RWPE2 (cell line): ENCODE measurements around the gene NAPSA.

ENCODE experiments used
- ATAC-seq: fragments of 200-7000 bp; cut with Tn5 transposase; 3 replicates; pipeline ENCODE4 v1.9.1; 2021; ENCODE audit warnings: low read depth
- DNase-seq: peaks from one replicate; pipeline ENCODE4 v3.0.0-alpha.2; 2020; ENCODE audit warnings: low spot score
- H3K27ac ChIP-seq: fragments of 450-650 bp; 2 replicates; pipeline ENCODE4 v1.5.1; 2017; ENCODE audit warnings: mild to moderate bottlenecking; ENCODE audit not compliant: poor library complexity, severe bottlenecking
- H3K27me3 ChIP-seq: fragments of 250-450 bp; sonication (Bioruptor Pico); 2 replicates; pipeline ENCODE4 v1.5.1; 2021; ENCODE audit warnings: mild to moderate bottlenecking, moderate library complexity; ENCODE audit not compliant: insufficient read depth, poor library complexity, severe bottlenecking
- H3K36me3 ChIP-seq: fragments of 250-450 bp; sonication (Bioruptor Pico); 2 replicates; pipeline ENCODE4 v1.5.1; 2020; ENCODE audit warnings: low read depth, mild to moderate bottlenecking, moderate library complexity
- H3K4me1 ChIP-seq: fragments of 250-450 bp; sonication (Bioruptor Pico); 2 replicates; pipeline ENCODE4 v1.5.1; 2021; ENCODE audit warnings: mild to moderate bottlenecking, moderate library complexity; ENCODE audit not compliant: insufficient read depth, poor library complexity, severe bottlenecking
- H3K4me3 ChIP-seq: fragments of 250-450 bp; sonication (Bioruptor Pico); 2 replicates; pipeline ENCODE4 v1.5.1; 2021; ENCODE audit warnings: mild to moderate bottlenecking, moderate library complexity; ENCODE audit not compliant: severe bottlenecking
- H3K9me3 ChIP-seq: fragments of 250-450 bp; sonication (Bioruptor Pico); 2 replicates; pipeline ENCODE4 v1.5.1; 2021; ENCODE audit warnings: mild to moderate bottlenecking, moderate library complexity; ENCODE audit not compliant: severe bottlenecking
- CTCF ChIP-seq: fragments of 450-650 bp; IDR thresholded peaks from one replicate; pipeline ENCODE4 v1.5.1; 2017; ENCODE audit warnings: mild to moderate bottlenecking, moderate library complexity; ENCODE audit not compliant: poor library complexity, severe bottlenecking

Gene NAPSA

GRCh38 chr19:50327013-50327412 is 38.4 kb downstream of the NAPSA start:
- Histone ChIP-seq H3K4me1 (no peaks in the 10 kb centered on the region), H3K9me3 (peaks cover 4% of the 10 kb centered on the region), H3K27ac (no peak overlapping the region), H3K4me3 (no peak overlapping the region), H3K27me3 (peaks cover 45% of the 10 kb centered on the region), H3K36me3 (no peaks in the 10 kb centered on the region)
- DNase-seq, result peak; percentile 7
- no peak for TF ChIP-seq CTCF
- no peak for ATAC-seq

- H3K9me3 ChIP-seq, result peaks cover 4% of the 10 kb centered on the region
- TF ChIP-seq CTCF, result no peak
- no peaks in the 10 kb centered on the region for H3K36me3 ChIP-seq
- DNase-seq, result peak; percentile 29
- no peak for ATAC-seq
- H3K4me1 ChIP-seq, result no peaks in the 10 kb centered on the region
- H3K4me3 ChIP-seq, result no peak overlapping the region
- peaks cover 40% of the 10 kb centered on the region for H3K27me3 ChIP-seq
- no peak overlapping the region for H3K27ac ChIP-seq
These were observed 39.3 kb downstream of the NAPSA start for GRCh38 chr19:50326101-50326664.

GRCh38 chr19:50325310-50326100 is 39.9 kb downstream of the NAPSA start:
- ATAC-seq, result no peak; the same call in 2 of the 3 replicates
- Histone ChIP-seq H3K36me3 (no peaks in the 10 kb centered on the region), H3K4me1 (no peaks in the 10 kb centered on the region), H3K4me3 (no peak overlapping the region), H3K27ac (no peak overlapping the region), H3K27me3 (peaks cover 38% of the 10 kb centered on the region), H3K9me3 (peaks cover 4% of the 10 kb centered on the region)
- no peak for TF ChIP-seq CTCF
- peak; percentile 67 for DNase-seq

GRCh38 chr19:50324331-50324730 is 41.1 kb downstream of the NAPSA start:
- no peaks in the 10 kb centered on the region for H3K4me1 ChIP-seq
- no peak overlapping the region for H3K4me3 ChIP-seq
- H3K9me3 ChIP-seq, result peaks cover 4% of the 10 kb centered on the region
- ATAC-seq (no peak), DNase-seq (no peak)
- peaks cover 27% of the 10 kb centered on the region for H3K27me3 ChIP-seq
- H3K27ac ChIP-seq, result no peak overlapping the region
- no peaks in the 10 kb centered on the region for H3K36me3 ChIP-seq
- no peak for TF ChIP-seq CTCF

GRCh38 chr19:50323782-50324133 is 41.7 kb downstream of the NAPSA start:
- Histone ChIP-seq H3K27ac (no peak overlapping the region), H3K36me3 (no peaks in the 10 kb centered on the region), H3K4me3 (no peak overlapping the region), H3K4me1 (no peaks in the 10 kb centered on the region), H3K9me3 (peaks cover 4% of the 10 kb centered on the region), H3K27me3 (peaks cover 26% of the 10 kb centered on the region)
- ATAC-seq (no peak), DNase-seq (no peak)
- TF ChIP-seq CTCF, result no peak
